Trophoblast cell (in vitro differentiated cells and primary cell): ENCODE measurements around the gene CADPS.

Experiments used
- DNase-seq, 2 donors: peaks; one replicate each; pipeline ENCODE4 v3.0.0-alpha.2; 2016
- H2AFZ ChIP-seq: 2 replicates; pipeline ENCODE4 v1.6.1; 2013; ENCODE audit warnings: low read length, moderate library complexity, mild to moderate bottlenecking; ENCODE audit not compliant: insufficient read depth, poor library complexity
- H2AK5ac ChIP-seq: 2 replicates; pipeline ENCODE4 v1.6.1; 2013; ENCODE audit warnings: mild to moderate bottlenecking, low read length
- H2BK120ac ChIP-seq: 2 replicates; pipeline ENCODE4 v1.6.1; 2013; ENCODE audit warnings: low read length, mild to moderate bottlenecking, moderate library complexity; ENCODE audit not compliant: insufficient read depth, poor library complexity
- H2BK12ac ChIP-seq: 2 replicates; pipeline ENCODE4 v1.6.1; 2013; ENCODE audit warnings: mild to moderate bottlenecking, low read length, moderate library complexity
- H2BK5ac ChIP-seq: 2 replicates; pipeline ENCODE4 v1.6.1; 2013; ENCODE audit warnings: low read length, low read depth, moderate library complexity, mild to moderate bottlenecking; ENCODE audit not compliant: poor library complexity
- H3K14ac ChIP-seq: 2 replicates; pipeline ENCODE4 v1.6.1; 2013; ENCODE audit warnings: mild to moderate bottlenecking, low read length
- H3K18ac ChIP-seq: 2 replicates; pipeline ENCODE4 v1.6.1; 2013; ENCODE audit warnings: mild to moderate bottlenecking, low read length
- H3K23ac ChIP-seq: 2 replicates; pipeline ENCODE4 v1.6.1; 2013; ENCODE audit warnings: low read length
- H3K27ac ChIP-seq: 2 replicates; pipeline ENCODE4 v1.5.1; 2013; ENCODE audit warnings: low read depth, mild to moderate bottlenecking, inconsistent platforms, low read length, moderate library complexity
- H3K27me3 ChIP-seq: 2 replicates; pipeline ENCODE4 v1.6.1; 2013; ENCODE audit warnings: inconsistent platforms, mild to moderate bottlenecking, low read length, moderate library complexity; ENCODE audit not compliant: insufficient read depth
- H3K36me3 ChIP-seq, 2 experiments: 1 replicate in 1 of 2; 2 replicates in 1 of 2; pipeline ENCODE4 v1.6.1; 2013; ENCODE audit warnings: low read length in 2 of 2, mild to moderate bottlenecking in 2 of 2, moderate library complexity in 1 of 2; ENCODE audit not compliant: insufficient read depth in 2 of 2, control insufficient read depth in 1 of 2
- H3K4ac ChIP-seq: 2 replicates; pipeline ENCODE4 v1.6.1; 2013; ENCODE audit warnings: low read depth, mild to moderate bottlenecking, low read length, moderate library complexity
- H3K4me1 ChIP-seq, 2 experiments: 1 replicate in 1 of 2; 2 replicates in 1 of 2; pipeline ENCODE4 v1.6.1; 2013; ENCODE audit warnings: low read length in 2 of 2, mild to moderate bottlenecking in 2 of 2, moderate library complexity in 1 of 2; ENCODE audit not compliant: insufficient read depth in 2 of 2, control insufficient read depth in 1 of 2
- H3K4me2 ChIP-seq: 2 replicates; pipeline ENCODE4 v1.6.1; 2013; ENCODE audit warnings: inconsistent platforms, mild to moderate bottlenecking, low read length, moderate library complexity
- H3K4me3 ChIP-seq: 2 replicates; pipeline ENCODE4 v1.5.1; 2013; ENCODE audit warnings: mild to moderate bottlenecking, low read depth, low read length, inconsistent platforms
- H3K79me1 ChIP-seq: one replicate; pipeline ENCODE4 v1.6.1; 2013; ENCODE audit warnings: low read length
- H3K79me2 ChIP-seq: 2 replicates; pipeline ENCODE4 v1.6.1; 2013; ENCODE audit warnings: low read length, mild to moderate bottlenecking; ENCODE audit not compliant: control insufficient read depth, insufficient read depth, poor library complexity
- H3K9ac ChIP-seq: 2 replicates; pipeline ENCODE4 v1.6.1; 2013; ENCODE audit warnings: mild to moderate bottlenecking, low read length
- H3K9me3 ChIP-seq: 2 replicates; pipeline ENCODE4 v1.6.1; 2013; ENCODE audit warnings: low read depth, mild to moderate bottlenecking, control low read depth, inconsistent platforms, low read length; ENCODE audit not compliant: insufficient read depth
- H4K12ac ChIP-seq: 2 replicates; pipeline ENCODE4 v1.6.1; 2013; ENCODE audit warnings: low read depth, mild to moderate bottlenecking, low read length, moderate library complexity
- H4K8ac ChIP-seq: 2 replicates; pipeline ENCODE4 v1.6.1; 2013; ENCODE audit warnings: low read depth, mild to moderate bottlenecking, low read length, moderate library complexity
- H4K91ac ChIP-seq: one replicate; pipeline ENCODE4 v1.6.1; 2013; ENCODE audit warnings: low read depth, mild to moderate bottlenecking, low read length, moderate library complexity
- WGBS: extraction: QIAGEN DNeasy Blood & Tissue Kit; methylation state at CpG from one replicate; pipeline ENCODE4 v1.1.7; 2013; ENCODE audit warnings: missing lambda C conversion rate; ENCODE audit not compliant: insufficient read length, insufficient coverage; ENCODE audit errors: extremely low coverage; 5-methylcytosine and 5-hydroxymethylcytosine counted together

CADPS gene

GRCh38 chr3:62632510-62633294 is 242.5 kb downstream of the CADPS start:
- Histone ChIP-seq H3K79me2 (no peaks in the 10 kb centered on the region), H4K12ac (no peak overlapping the region), H3K9me3 (no peaks in the 10 kb centered on the region), H3K18ac (no peak overlapping the region), H3K14ac (no peak overlapping the region), H3K23ac (no peak overlapping the region), H3K79me1 (no peaks in the 10 kb centered on the region), H3K27ac (no peak overlapping the region), H3K9ac (no peak overlapping the region), H3K4me3 (no peak overlapping the region), H3K4me2 (no peak overlapping the region), H2AK5ac (no peak overlapping the region), H3K27me3 (no peaks in the 10 kb centered on the region), H4K8ac (no peak overlapping the region), H3K36me3 (no peaks in the 10 kb centered on the region), H4K91ac (no peak overlapping the region), H2BK120ac (no peak overlapping the region), H3K4me1 (no peaks in the 10 kb centered on the region), H2BK12ac (no peak overlapping the region), H2AFZ (no peak overlapping the region), H3K4ac (no peak overlapping the region), H2BK5ac (no peak overlapping the region)
- no CpG with 5 or more reads among the region's 11 CpGs for WGBS
- no peak for DNase-seq

- no CpG with 5 or more reads among the region's 2 CpGs for WGBS
- H2AK5ac ChIP-seq: no peak overlapping the region
- H3K9ac ChIP-seq: no peak overlapping the region
These were observed 243.7 kb downstream of the CADPS start for GRCh38 chr3:62631488-62631887.

GRCh38 chr3:62630664-62631063 is 244.6 kb downstream of the CADPS start:
- Histone ChIP-seq H3K36me3 (no peaks in the 10 kb centered on the region), H2BK12ac (no peak overlapping the region), H2BK5ac (no peak overlapping the region), H3K9me3 (no peaks in the 10 kb centered on the region), H3K23ac (no peak overlapping the region), H3K4me2 (no peak overlapping the region), H4K12ac (no peak overlapping the region), H3K18ac (no peak overlapping the region), H2AFZ (no peak overlapping the region), H2BK120ac (no peak overlapping the region), H3K4me3 (no peak overlapping the region), H3K4ac (no peak overlapping the region), H3K27ac (no peak overlapping the region), H3K4me1 (no peaks in the 10 kb centered on the region), H2AK5ac (no peak overlapping the region), H3K9ac (no peak overlapping the region), H3K79me1 (no peaks in the 10 kb centered on the region), H4K8ac (no peak overlapping the region), H3K79me2 (no peaks in the 10 kb centered on the region), H4K91ac (no peak overlapping the region), H3K27me3 (no peaks in the 10 kb centered on the region), H3K14ac (no peak overlapping the region)
- DNase-seq: no peak

More at GRCh38 chr3:62631488-62631887, 243.7 kb downstream of the CADPS start:
- Histone ChIP-seq H3K79me1 (no peaks in the 10 kb centered on the region), H3K4ac (no peak overlapping the region), H3K23ac (no peak overlapping the region), H3K14ac (no peak overlapping the region), H3K27me3 (no peaks in the 10 kb centered on the region), H3K79me2 (no peaks in the 10 kb centered on the region), H3K4me3 (no peak overlapping the region), H3K4me1 (no peaks in the 10 kb centered on the region), H4K91ac (no peak overlapping the region), H3K9me3 (no peaks in the 10 kb centered on the region), H3K4me2 (no peak overlapping the region), H2AFZ (no peak overlapping the region), H3K27ac (no peak overlapping the region), H2BK5ac (no peak overlapping the region), H4K8ac (no peak overlapping the region), H4K12ac (no peak overlapping the region), H3K18ac (no peak overlapping the region), H2BK12ac (no peak overlapping the region), H3K36me3 (no peaks in the 10 kb centered on the region), H2BK120ac (no peak overlapping the region)
- DNase-seq: no peak

GRCh38 chr3:62625268-62625667 is 249.9 kb downstream of the CADPS start:
- no peaks in the 10 kb centered on the region for H3K36me3 ChIP-seq
- no peak overlapping the region for H3K18ac ChIP-seq
- H2BK5ac ChIP-seq: no peak overlapping the region
- no peak for DNase-seq
- H3K23ac ChIP-seq: no peak overlapping the region
- H3K4me1 ChIP-seq: no peaks in the 10 kb centered on the region
- no peak overlapping the region for H4K91ac ChIP-seq
- no peak overlapping the region for H2AK5ac ChIP-seq
- H3K27me3 ChIP-seq: no peaks in the 10 kb centered on the region
- H3K79me2 ChIP-seq: no peaks in the 10 kb centered on the region
- H3K14ac ChIP-seq: no peak overlapping the region
- H3K27ac ChIP-seq: no peak overlapping the region
- no peak overlapping the region for H2BK120ac ChIP-seq
- no peak overlapping the region for H3K4me3 ChIP-seq
- H4K8ac ChIP-seq: no peak overlapping the region
- H3K9me3 ChIP-seq: no peaks in the 10 kb centered on the region
- no peak overlapping the region for H4K12ac ChIP-seq
- no peak overlapping the region for H3K4me2 ChIP-seq
- no peak overlapping the region for H2BK12ac ChIP-seq
- no peak overlapping the region for H3K9ac ChIP-seq
- H3K4ac ChIP-seq: no peak overlapping the region
- H2AFZ ChIP-seq: no peak overlapping the region
- no peaks in the 10 kb centered on the region for H3K79me1 ChIP-seq
- WGBS: no CpG with 5 or more reads among the region's 6 CpGs
